NCI-H1417 (cell line): ENCODE data around the gene EXOC2.

Experiments
- DNase-seq, 3 experiments: peaks; one replicate each; lab custom pipeline; 2025; lab: John Stamatoyannopoulos, UW

EXOC2 gene

GRCh38 chr6:692858-693722, at the start of gene EXOC2:
Gene EXOC2 (minus strand): TSS chr6:693139. CDS start chr6:637818, 55,321 bp downstream.
- DNase-seq: peak; percentile 85 to 91 (median 90)

- DNase-seq: no peak
These were observed 48.7 kb upstream of the EXOC2 start for GRCh38 chr6:741410-742339.

- DNase-seq: no peak
These were observed 43.9 kb upstream of the EXOC2 start for GRCh38 chr6:736657-737446.

GRCh38 chr6:733431-734219, 40.7 kb upstream of the EXOC2 start:
- peak in 1 of 3 experiments; percentile 52 for DNase-seq

GRCh38 chr6:731924-732323, 39.0 kb upstream of the EXOC2 start:
- no peak for DNase-seq

- DNase-seq: no peak
These were observed 36.8 kb upstream of the EXOC2 start for GRCh38 chr6:729606-730320.

GRCh38 chr6:727856-728255, 34.9 kb upstream of the EXOC2 start:
- DNase-seq: no peak

- no peak for DNase-seq
These were observed 30.6 kb upstream of the EXOC2 start for GRCh38 chr6:723540-723939.

GRCh38 chr6:722608-723007, 29.7 kb upstream of the EXOC2 start:
- DNase-seq: no peak

- DNase-seq: peak; percentile 41 to 82 (median 81)
These were observed 29.2 kb upstream of the EXOC2 start for GRCh38 chr6:722077-722524.

GRCh38 chr6:718345-718744, 25.4 kb upstream of the EXOC2 start:
- DNase-seq: no peak

- DNase-seq: no peak
These were observed 24.2 kb upstream of the EXOC2 start for GRCh38 chr6:717135-717534.

GRCh38 chr6:715709-716491, 23.0 kb upstream of the EXOC2 start:
- peak in 2 of 3 experiments; percentile 70 to 90 for DNase-seq

GRCh38 chr6:714100-714499, 21.2 kb upstream of the EXOC2 start:
- DNase-seq: no peak

GRCh38 chr6:713351-713750, 20.4 kb upstream of the EXOC2 start:
- DNase-seq: no peak

- DNase-seq: no peak
These were observed 19.9 kb upstream of the EXOC2 start for GRCh38 chr6:712805-713204.

- no peak for DNase-seq
These were observed 19.0 kb upstream of the EXOC2 start for GRCh38 chr6:711925-712324.

- DNase-seq: peak; percentile 31 to 77 (median 68)
These were observed 17.9 kb upstream of the EXOC2 start for GRCh38 chr6:710601-711571.
